ENCODE results near the gene WNT2B.
A peak's percentile ranks its signal among the peaks of the same experiment; 100 is the strongest.

WNT2B gene

DNA sequence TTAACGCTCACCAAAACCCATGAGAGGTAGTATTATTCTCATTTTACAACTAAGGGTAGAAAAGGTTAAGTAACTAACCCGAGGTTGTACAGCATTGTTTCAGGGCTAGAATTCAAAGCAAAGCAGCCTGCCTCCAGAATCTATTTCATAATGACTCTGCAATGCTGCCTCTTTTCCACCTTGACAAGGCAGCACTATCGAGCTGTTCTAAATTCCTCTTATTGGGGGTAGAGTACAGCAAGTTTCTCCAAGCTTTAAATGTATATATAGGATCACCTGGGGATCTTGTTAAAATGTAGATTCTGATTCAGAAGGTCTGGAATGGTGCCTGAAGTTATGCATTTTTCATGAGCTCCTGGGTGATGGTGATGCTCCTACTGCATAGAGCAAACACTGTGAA lies 30.1 kb downstream of the WNT2B start:
- TF ChIP-seq, protein P1, sequence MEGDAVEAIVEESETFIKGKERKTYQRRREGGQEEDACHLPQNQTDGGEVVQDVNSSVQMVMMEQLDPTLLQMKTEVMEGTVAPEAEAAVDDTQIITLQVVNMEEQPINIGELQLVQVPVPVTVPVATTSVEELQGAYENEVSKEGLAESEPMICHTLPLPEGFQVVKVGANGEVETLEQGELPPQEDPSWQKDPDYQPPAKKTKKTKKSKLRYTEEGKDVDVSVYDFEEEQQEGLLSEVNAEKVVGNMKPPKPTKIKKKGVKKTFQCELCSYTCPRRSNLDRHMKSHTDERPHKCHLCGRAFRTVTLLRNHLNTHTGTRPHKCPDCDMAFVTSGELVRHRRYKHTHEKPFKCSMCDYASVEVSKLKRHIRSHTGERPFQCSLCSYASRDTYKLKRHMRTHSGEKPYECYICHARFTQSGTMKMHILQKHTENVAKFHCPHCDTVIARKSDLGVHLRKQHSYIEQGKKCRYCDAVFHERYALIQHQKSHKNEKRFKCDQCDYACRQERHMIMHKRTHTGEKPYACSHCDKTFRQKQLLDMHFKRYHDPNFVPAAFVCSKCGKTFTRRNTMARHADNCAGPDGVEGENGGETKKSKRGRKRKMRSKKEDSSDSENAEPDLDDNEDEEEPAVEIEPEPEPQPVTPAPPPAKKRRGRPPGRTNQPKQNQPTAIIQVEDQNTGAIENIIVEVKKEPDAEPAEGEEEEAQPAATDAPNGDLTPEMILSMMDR (IDR thresholded peaks at IDR 0.05; ENCODE audit: control insufficient read depth, insufficient read depth, low read depth, low read length, missing control alignments) = no peak
- DNase-seq (ENCODE audit: low read depth) = no peak
- H3K4me3 ChIP-seq (ENCODE audit: control insufficient read depth, low read depth, low read length) = no peak overlapping the region

DNA sequence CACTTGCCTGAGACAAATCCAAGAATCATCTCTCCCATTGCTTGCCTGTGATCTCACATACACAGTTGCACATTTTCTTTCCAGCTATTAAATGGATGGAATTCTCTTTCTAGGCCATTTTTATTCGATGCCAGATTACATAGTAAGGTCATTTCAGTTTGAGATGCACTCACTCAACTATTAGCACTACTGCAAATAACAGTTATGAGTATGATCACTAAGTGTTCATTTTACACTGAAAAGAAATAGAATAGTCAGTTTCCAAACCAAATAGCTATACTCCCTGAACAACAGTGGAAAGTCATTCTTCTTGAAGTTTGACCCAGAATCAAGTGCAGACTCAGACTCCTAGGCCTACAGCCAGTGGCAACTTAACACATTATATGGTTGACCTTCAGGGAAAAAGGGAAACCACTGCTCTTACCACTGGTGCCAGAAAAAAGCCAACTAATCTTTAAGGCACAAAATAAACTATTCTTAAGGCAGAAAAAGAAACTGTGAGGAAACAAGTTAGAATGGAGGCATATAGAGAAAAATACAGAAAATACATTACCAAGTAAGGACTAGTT lies 31.5 kb downstream of the WNT2B start:
- peak; percentile 47 for DNase-seq (ENCODE audit: low read depth)
- TF ChIP-seq, protein P1 (IDR thresholded peaks at IDR 0.05; ENCODE audit: control insufficient read depth, insufficient read depth, low read depth, low read length, missing control alignments) = no peak
- no peak overlapping the region for H3K4me3 ChIP-seq (ENCODE audit: control insufficient read depth, low read depth, low read length)

DNA sequence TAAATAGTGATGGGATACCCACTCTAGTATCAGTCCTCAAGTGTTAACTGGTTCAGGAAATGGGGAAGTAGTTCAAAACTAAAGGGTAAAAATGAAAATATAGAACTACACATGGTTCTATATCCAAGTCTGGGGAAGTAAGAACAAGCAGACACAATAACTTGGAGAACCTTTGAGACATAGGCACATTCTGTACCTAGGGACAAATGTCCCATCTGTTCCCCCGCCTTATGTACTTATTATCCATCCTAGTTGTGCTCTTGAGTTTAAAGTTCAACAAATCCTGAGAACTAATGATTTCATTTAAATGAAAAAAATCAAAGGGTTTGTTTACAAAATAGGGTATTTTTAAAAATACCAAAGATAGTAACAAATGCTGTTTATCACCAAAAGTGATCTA lies 32.5 kb downstream of the WNT2B start:
- DNase-seq (ENCODE audit: low read depth) = no peak
- TF ChIP-seq, protein P1 (IDR thresholded peaks at IDR 0.05; ENCODE audit: control insufficient read depth, insufficient read depth, low read depth, low read length, missing control alignments) = no peak
- no peak overlapping the region for H3K4me3 ChIP-seq (ENCODE audit: control insufficient read depth, low read depth, low read length)

DNA sequence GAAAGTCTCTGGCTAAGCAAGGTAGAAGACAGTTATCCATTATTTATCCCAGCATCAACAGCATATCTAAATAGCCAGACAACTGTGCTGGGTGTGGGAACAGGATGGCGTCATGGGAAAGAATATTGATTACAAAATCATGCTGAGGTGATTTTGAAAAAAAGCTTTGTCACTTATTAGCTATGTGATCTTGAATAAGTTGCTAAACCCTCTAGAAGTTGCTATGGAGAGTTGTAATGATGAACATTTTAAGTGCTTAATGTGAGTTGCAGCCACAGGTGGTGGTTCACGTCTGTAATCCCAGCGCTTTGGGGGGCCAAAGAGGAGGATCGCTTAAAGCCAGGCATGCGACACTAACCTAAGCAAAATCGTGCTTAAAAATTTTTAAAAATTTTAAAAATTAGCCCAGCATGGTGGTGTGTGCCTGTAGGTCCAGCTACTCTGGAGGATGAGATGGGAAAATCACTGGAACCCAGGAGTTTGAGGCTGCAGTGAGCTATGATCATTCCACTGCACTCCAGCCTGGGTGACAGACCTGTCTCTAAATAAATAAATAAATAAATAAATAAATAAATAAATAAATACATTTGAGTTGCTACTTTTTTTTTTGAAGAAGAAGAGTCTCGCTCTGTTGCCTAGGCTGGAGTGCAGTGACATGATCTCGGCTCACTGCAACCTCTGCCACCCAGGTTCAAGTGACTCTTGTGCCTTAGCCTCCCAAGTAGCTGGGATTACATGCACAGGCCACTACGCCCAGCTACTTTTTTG lies 33.6 kb downstream of the WNT2B start:
- H3K4me3 ChIP-seq (ENCODE audit: control insufficient read depth, low read depth, low read length) = no peak overlapping the region
- TF ChIP-seq, protein P1 (IDR thresholded peaks at IDR 0.05; ENCODE audit: control insufficient read depth, insufficient read depth, low read depth, low read length, missing control alignments) = no peak
- DNase-seq (ENCODE audit: low read depth) = no peak

DNA sequence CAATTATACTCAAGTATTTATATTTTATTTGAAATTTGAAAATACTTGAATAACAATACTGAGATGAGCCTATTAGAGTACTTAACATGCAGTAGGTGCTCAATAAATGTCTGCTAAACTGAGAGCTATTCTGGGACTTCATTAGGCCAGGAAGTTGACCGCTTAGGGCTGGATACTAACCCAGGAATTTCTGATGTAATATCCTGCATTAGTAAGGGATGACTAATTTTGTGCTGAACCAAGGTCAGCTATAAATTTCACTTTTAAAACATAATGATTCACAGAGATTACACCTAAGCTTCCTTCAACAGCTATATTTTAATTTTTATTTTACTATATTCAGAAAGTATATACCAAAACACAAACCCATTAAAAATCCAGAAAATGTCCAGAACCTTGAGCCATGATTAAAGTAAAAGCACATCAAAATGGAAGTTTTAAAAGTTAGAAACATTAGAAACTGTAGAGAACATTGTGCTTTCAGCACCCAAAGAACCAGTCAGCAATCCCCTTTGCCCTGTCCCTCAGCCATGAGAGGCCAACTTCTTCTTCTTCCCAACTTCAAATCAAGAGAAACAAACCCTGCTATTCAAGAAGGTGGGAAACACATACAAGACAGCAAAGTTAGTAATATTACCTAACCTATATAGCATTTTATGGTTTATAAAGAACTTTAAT lies 35.4 kb downstream of the WNT2B start:
- H3K4me3 ChIP-seq (ENCODE audit: control insufficient read depth, low read depth, low read length) = no peak overlapping the region
- peak; percentile 84 for DNase-seq (ENCODE audit: low read depth)
- TF ChIP-seq, protein P1 (IDR thresholded peaks at IDR 0.05; ENCODE audit: control insufficient read depth, insufficient read depth, low read depth, low read length, missing control alignments) = no peak

DNA sequence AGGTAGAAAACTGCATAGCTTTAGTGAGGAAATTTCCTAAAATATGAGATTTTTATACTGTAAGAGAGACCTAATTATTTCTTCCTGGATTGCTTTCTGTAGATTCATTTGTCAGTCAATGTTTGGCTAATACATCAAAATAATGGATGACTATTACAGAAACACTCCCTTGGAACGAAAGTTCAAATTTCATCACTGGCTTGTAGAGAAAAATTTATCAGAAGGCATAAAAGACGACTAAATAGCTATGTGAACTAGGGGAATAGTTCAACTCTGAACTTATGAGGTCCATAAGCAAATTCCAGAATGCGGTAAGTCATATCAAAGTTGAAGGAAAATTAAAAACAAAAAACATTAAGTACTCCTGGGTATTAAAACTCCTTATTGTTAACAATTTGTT lies 36.0 kb downstream of the WNT2B start:
- H3K4me3 ChIP-seq (ENCODE audit: control insufficient read depth, low read depth, low read length) = no peak overlapping the region
- no peak for DNase-seq (ENCODE audit: low read depth)

More for the DNA sequence above, 36.0 kb downstream of the WNT2B start:
- TF ChIP-seq, protein P1 (IDR thresholded peaks at IDR 0.05; ENCODE audit: control insufficient read depth, insufficient read depth, low read depth, low read length, missing control alignments) = no peak
